Activated naive CD4-positive, alpha-beta T cell (primary cell): ENCODE measurements around the gene TJP1.
"Not testable (repeated sequence)": the region's sequence is repeated elsewhere in the genome, so short reads cannot be mapped to it uniquely, and the experiment has no call there.

Experiments
- DNase-seq, 4 experiments: peaks; one replicate each; lab custom pipeline; 2025; lab: John Stamatoyannopoulos, UW

The TJP1 gene

DNA sequence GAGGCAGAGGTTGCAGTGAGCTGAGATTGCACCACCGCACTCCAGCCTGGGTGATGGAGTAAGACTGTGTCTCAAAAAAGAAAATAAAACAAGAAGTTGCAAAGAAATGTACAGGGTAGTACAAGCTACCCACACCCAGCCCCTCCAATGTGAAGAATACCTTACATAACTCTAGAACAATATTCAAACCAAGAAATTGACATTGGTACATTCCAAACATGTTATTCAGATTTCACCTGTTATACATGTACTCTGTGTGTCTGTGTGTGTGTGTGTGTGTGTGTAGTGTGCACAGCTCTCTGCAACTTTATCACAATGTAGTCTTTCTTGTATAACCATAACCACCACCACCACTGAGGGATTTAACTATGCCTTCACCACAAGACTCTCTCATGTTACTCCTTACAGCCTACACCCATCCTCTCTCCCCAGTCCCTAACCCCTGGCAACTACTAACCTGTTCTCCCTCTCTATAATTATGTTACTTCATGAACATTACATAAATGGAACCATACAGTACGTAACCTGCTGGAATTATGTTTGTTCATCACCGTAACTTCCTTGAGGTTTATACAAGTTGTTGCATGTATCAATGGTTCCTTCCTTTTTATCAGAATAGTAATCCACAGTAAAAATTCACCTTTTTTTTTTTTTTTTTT is 16.2 kb upstream of the TJP1 start:
- DNase-seq: no peak

DNA sequence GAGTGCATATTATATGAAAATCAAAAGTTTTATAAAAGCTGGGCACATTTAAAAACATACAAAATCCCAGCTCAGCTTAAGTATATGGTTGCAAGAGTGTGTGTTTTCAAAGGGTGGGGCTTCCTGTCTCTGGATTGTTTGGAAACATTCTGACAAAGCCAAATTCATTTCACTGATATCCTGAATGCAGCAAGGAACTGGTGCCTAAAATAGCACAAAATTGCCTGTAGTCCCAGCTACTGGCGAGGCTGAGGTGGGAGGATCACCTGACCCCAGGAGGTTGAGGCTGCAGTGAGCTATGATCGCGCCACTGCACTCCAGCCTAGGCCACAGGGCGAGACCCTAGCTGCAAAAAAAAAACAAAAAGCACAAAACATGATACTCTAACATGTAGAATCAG is 13.0 kb upstream of the TJP1 start:
- no peak for DNase-seq

- DNase-seq: no peak
Observed at GRCh38 chr15:29832709-29833108, 10.4 kb upstream of the TJP1 start.

DNA sequence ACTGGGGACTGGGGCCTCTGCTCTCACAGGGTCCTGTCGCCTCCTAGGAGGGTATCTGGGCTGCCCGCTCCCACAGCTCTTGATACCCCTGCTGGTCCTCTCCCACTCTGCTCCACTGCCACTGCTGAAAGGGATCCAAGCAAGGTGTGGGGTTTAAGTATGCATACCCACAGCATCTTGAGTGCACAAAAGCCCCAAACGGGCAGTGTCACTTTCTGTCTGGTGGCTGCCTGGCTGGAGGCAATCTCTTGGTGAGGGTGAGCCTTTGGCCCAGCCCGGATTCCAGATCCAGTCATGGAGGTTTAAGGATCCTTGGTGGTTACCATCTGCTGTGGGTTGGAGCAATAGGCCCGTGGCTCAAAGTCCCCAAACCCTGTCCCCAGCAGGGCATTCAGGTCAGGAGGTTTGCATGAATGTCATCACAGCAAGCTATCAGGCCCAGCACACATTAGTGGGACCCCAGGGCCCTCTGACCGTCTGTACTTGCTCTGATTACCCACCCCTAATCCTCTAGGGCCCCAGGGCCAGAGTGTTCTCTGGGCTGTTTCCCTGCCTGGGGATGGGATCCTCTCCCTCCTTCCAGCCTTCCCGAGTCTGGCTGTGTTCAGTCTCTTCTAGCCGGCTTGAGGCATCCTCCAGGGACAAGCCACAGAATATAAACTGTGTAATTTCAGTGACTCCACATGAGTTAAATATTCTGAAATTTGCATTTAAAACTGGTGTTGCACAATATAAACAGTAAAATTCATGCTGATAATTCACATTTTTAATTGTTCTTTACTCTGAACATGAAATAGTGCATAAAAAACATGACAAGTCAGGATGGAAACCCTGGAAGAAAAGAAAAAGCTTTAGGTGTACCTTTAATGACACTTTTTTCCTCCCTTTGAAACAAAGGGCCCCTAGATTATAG is 4.9 kb upstream of the TJP1 start:
- DNase-seq: no peak

- no peak for DNase-seq
Observed at GRCh38 chr15:29825227-29825626, 3.0 kb upstream of the TJP1 start.

- no peak for DNase-seq
Observed at GRCh38 chr15:29822684-29823459, 604 bp upstream of the TJP1 start.

DNA sequence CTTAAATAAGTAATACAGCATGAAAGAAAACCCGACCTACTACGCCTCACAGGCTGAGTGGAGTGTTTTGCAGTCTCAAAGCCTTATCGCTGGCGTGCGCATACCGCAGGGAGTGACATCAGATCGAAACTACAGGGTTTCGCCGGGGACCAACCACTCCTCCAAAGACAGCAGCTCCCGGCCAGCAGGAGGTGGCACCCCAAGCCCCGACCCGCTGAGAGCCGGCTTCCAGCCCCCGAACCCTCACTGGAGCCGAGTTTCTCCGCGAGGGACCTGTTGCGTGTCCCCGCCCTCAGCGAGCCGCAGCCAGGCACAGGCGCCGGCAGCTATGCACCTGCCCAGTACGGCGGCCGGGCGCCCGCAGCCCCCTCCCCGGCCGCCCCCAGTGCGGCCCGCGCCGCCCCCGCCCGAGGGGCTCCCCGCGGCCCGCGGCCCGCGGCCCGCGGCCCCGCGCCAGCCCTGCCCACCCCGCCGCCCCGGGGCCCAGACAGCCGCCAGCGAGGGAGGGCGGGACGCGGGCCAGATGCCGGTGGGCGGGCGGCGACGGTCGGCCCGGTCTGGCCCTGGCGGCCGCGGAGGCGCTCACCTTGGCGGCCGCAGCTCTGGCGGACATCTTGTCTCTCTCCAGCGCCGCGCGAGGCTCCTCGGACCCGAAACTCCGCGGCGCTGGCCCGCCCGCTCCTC is 710 bp downstream of the TJP1 start:
- DNase-seq: no peak

DNA sequence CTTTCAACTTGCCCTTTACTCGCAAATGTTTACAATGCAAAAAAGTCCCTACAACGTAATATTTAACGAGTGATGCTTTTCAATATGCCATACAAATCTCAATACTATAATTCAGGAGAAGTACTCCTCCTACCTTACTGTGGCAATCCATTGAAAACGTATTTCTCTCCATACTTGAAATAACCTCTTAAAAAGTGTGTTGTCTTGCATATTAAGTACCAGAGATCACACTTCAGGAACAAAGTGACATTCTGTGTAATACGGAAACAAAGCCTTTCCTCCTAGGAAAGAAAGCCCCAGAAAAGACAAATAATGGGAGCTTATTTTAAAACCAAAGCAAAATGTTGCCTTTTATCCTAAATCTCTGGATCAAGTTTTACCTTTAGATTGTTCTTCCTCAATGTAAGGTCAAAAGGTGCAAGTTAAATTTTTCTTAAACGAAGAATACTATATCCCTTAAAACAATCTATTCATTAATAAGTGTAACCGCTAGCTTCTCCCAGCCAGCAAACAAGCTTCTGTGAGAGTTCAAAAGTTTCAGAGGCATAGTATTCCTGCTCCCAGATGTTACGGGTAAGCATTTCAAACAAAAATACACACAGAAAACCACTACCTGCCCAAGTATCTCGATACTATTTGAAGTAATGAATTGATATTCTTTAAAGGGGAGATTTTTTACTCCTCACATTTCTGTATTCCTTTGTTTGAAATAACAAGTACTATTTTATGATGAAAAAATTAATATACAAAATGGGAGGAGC is 1.7 kb downstream of the TJP1 start:
- DNase-seq: no peak

DNA sequence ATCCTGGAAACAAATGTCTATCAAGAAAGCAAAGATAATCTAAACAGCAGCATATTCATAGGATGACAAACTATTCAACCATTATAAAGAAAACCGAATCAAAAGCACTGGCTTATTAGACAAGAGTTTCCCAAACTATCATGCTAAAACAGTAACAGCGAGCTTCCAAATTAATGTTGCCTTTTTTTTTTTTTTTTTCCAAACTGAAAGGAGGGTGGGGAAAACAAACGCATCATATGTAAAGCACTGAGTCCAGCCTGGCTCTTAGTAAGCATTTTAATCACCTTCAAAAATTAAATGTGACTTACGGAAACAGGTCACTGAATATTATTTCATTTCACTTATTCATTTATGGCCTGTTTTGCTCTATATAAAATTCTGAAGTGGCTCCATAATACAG is 2.3 kb downstream of the TJP1 start:
- DNase-seq: no peak

- DNase-seq: no peak
Observed at GRCh38 chr15:29818141-29818540, 4.1 kb downstream of the TJP1 start.

DNA sequence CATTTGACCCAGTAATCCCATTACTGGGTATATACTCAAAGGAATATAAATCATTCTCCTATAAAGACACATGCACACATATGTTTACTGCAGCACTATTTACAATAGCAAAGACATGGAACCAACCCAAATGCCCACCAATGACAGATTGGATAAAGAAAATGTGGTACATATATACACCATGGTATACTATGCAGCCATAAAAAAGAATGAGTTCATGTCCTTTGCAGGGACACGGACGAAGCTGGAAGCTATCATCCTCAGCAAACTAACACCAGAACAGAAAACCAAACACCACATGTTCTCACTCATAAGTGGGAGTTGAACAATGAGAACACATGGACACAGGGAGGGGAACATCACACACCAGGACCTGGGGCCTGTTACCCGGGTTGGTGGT is 4.8 kb downstream of the TJP1 start:
- DNase-seq: not testable (repeated sequence)

- no peak for DNase-seq
Observed at GRCh38 chr15:29815000-29815710, 7.1 kb downstream of the TJP1 start.

DNA sequence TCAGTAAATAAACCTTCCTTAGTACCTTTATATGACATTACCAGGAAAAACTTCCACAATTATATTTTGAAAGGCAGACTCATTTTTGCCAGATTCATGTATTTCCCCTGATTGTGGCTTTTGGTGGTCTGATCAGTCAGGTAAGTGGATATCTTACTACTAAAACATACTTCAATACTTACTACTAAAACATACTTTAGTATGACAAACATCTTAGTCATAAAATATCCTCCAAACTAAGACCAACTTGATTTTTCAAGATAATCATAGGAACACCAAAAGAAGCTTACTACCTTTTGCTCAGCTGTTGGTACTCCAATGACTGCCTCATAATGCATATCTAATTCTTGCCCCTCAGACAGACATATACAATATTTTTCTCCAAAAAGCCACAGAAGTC is 9.3 kb downstream of the TJP1 start:
- no peak for DNase-seq

DNA sequence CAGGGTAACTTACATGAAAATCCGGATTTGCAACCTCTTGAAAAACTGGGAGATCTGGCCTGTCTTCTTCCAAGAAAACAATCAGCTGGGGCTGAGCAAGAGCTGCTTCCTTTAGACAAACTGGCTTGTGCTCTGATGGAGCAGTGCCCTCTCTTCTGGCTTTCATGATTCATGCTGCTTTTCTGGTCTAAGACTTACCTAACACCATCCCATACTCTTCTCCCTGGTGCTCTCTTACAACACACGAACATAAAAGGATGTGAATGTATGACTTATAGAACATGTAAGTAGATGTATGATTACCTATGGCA is 9.9 kb downstream of the TJP1 start:
- no peak for DNase-seq

DNA sequence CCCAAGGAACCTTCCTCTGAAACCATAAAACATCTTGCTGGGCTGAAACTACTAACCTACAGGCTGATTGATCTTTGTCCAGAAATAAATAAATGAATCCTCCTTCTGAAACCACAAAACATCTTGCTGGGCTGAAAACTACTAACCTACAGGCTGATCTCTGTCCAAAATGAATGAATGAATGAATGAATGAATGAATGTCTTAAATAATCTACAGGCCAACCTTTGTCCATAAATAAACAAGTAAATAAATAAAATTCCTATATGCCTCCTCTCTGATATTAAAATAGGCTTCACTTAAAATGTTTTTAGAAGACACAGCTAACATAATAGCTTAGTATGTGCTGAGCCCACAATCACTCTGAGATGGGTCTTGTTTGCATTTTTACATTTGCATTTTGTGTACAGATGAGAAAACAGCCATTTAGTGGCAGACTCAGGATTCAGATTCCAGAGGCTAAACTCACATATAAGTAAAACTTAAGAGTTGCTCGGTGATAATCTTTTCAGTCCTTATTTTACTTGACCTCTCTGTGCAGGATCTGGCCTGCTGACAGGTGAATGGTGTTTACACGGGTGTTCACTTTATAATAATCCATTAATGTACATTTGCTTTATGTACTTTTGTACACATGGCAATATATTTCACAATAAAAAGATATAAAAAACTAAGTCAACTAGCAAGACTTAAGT is 10.4 kb downstream of the TJP1 start:
- no peak for DNase-seq

- DNase-seq: no peak
Observed at GRCh38 chr15:29805708-29806104, 16.6 kb downstream of the TJP1 start.

DNA sequence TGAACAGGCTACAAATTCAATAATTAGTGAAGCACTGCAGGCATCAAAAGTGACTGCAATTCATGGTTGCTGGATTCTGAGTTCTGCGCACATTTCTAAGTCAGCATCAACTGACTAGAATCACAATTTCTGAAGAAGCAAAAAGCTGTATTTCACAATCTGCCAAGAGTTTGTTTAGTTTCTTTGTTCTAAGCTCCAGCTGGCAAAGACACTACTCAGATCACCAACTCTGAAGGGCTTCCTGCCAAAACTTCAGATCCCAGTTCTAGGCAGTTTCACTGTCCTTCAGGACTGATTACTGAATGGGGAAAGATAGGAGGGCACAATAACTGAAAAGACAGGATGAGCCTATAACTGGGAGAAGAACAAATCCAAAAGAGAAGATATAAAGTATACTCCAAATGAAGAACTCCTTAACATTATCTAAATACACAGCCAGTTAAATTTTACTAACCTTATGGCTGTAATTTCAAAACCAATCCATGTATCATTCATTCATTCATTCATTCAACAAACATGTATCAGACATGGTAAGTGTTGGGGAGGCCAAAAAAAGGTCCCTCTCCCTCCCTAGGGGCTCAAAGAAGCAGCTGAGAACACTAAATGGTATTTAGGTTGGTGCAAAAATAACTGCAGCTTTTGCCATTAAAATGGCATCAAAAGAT is 17.1 kb downstream of the TJP1 start:
- no peak for DNase-seq

DNA sequence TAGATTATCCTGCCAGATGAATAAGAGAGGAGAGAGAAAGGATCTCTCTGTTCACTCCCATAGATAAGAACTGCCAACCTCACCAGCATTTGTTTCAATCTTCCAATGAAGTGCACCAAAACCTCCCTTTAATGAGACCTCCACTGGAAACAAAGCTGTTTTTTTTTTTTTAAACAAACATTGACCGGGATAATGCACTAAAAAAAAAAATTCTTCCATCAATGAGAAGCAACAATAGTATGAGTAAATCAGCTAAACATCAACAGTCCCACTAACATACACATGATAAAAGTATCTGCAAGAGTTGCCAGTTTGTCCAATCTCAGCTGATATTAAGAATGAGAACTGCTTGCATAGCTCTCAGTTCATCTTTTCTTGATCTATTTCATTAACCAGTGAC is 19.9 kb downstream of the TJP1 start:
- DNase-seq: no peak

DNA sequence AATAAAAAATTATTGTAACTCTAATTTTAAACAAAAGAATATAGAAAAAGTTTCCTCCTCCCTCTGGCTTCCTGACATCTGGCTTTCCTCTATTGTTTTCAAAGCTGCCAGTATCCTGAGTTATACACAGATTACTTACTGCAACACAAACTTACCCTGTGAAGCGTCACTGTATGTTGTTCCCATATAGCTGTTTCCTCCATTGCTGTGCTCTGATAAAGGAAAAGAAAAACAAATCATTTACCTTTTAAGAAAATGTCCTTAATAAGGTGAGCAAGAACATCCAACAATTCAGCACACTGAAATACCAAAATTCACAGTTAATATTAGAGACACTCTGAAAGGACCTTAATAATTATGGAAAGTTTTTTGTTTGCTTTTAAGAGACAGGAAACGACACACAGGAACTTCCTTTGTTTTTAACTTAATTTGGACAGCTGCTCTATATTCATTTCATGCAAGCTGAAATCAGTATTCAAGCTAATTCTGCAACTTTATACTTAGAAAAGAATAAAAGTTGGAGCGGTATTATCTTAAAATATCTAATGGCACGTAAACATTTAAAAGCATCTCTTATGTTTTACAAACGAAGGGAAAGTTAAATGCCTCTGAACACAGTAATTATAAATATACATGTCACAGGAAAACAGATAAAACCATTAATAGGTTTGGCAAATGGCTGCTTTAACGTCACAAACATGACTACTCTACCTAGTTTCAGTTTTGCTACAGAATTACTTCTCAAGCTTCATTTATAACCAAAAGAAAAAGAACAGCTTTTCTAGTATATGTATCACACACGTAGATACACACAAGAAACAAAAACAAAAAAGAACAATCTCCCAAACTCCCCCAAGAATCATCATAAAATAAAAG is 21.5 kb downstream of the TJP1 start:
- no peak for DNase-seq
